Islet precursor cell (in vitro differentiated cells): ENCODE results near the gene COX19.
"Not testable (repeated sequence)": the region's sequence is repeated elsewhere in the genome, so short reads cannot be mapped to it uniquely, and the experiment has no call there.

Source experiments
- DNase-seq: peaks from one replicate; pipeline ENCODE4 v3.0.0-alpha.2; 2018

COX19 gene

GRCh38 chr7:1009747-1010146 lies 34.4 kb upstream of the COX19 start:
- no peak for DNase-seq

GRCh38 chr7:1008733-1009363 lies 33.5 kb upstream of the COX19 start:
- no peak for DNase-seq

- no peak for DNase-seq
These were observed 32.6 kb upstream of the COX19 start for GRCh38 chr7:1007901-1008300.

- no peak for DNase-seq
These were observed 30.0 kb upstream of the COX19 start for GRCh38 chr7:1005303-1005702.

GRCh38 chr7:1004018-1004852 lies 28.9 kb upstream of the COX19 start:
- DNase-seq = no peak

- not testable (repeated sequence) for DNase-seq
These were observed 27.1 kb upstream of the COX19 start for GRCh38 chr7:1002445-1002844.

GRCh38 chr7:1002026-1002425 lies 26.7 kb upstream of the COX19 start:
- DNase-seq = not testable (repeated sequence)

GRCh38 chr7:1001069-1001770 lies 25.9 kb upstream of the COX19 start:
- peak; percentile 79 for DNase-seq

- DNase-seq = no peak
These were observed 24.9 kb upstream of the COX19 start for GRCh38 chr7:999941-1000935.

GRCh38 chr7:999149-999879 lies 24.0 kb upstream of the COX19 start:
- peak; percentile 71 for DNase-seq

- peak; percentile 82 for DNase-seq
These were observed 22.4 kb upstream of the COX19 start for GRCh38 chr7:997404-998395.

- DNase-seq = no peak
These were observed 20.9 kb upstream of the COX19 start for GRCh38 chr7:996079-996872.

- DNase-seq = no peak
These were observed 20.2 kb upstream of the COX19 start for GRCh38 chr7:995571-995970.

GRCh38 chr7:994592-995308 lies 19.4 kb upstream of the COX19 start:
- DNase-seq = no peak

- peak; percentile 99 for DNase-seq
These were observed 17.6 kb upstream of the COX19 start for GRCh38 chr7:992709-993607.

- DNase-seq = no peak
These were observed 16.6 kb upstream of the COX19 start for GRCh38 chr7:991729-992656.
